Thoracic aorta (tissue), 2 donors: ENCODE data around the gene SPATA24. TPM values are rescaled to one million over a fixed set of nuclear protein-coding genes. Genes with fewer than 3 reads are reported as not detected.
A peak's percentile ranks its signal among the peaks of the same experiment; 100 is the strongest.

Experiments used
- ATAC-seq: fragments of 150-250 bp; one replicate; pipeline ENCODE4 v1.8.0; 2017; ENCODE audit warnings: low read depth; ENCODE audit not compliant: insufficient number of reproducible peaks, low FRiP score
- DNase-seq: peaks from one replicate; pipeline ENCODE4 v3.0.0-alpha.2; 2020; ENCODE audit warnings: low spot score
- H3K27ac ChIP-seq, 2 donors: fragments of 200-600 bp; sonication (generic); 1 replicate in 1 of 2; 2 replicates in 1 of 2; pipeline ENCODE4 v1.5.1; 2016; ENCODE audit warnings: mild to moderate bottlenecking in 2 of 2, moderate library complexity in 2 of 2
- H3K27me3 ChIP-seq: fragments of 200-600 bp; sonication (generic); replicated peaks from 2 replicates; pipeline ENCODE4 v1.6.0; 2016; ENCODE audit warnings: mild to moderate bottlenecking; ENCODE audit not compliant: insufficient read depth
- H3K36me3 ChIP-seq: fragments of 200-600 bp; sonication (generic); one replicate; pipeline ENCODE4 v1.5.1; 2016
- H3K4me1 ChIP-seq, 2 donors: fragments of 200-600 bp; sonication (generic); 1 replicate in 1 of 2; 2 replicates in 1 of 2; pipeline versions ENCODE4 v1.5.1 to v1.6.0; 2016; ENCODE audit warnings: low read depth in 2 of 2, mild to moderate bottlenecking in 1 of 2; ENCODE audit not compliant: control insufficient read depth in 1 of 2
- H3K4me3 ChIP-seq: fragments of 200-600 bp; sonication (generic); 2 replicates; pipeline ENCODE4 v1.5.1; 2016; ENCODE audit warnings: mild to moderate bottlenecking
- H3K9me3 ChIP-seq: fragments of 200-600 bp; sonication (generic); 2 replicates; pipeline ENCODE4 v1.5.1; 2016
- total RNA-seq, 2 donors: library from RNA; depleted of rRNA; stranded (reverse); fragments of >200 nt; gene quantifications; one replicate each; pipeline versions ENCODE4 v1.1.0 to v1.2.3, GENCODE V29; 2016
- TF ChIP-seq, protein P1 (sequence below): fragments of 200-600 bp; sonication (generic); IDR thresholded peaks from one replicate; pipeline ENCODE4 v1.5.1; 2019; ENCODE audit warnings: antibody characterized with exemption

The SPATA24 gene
- total RNA-seq, 2 donors from 2014 or later = 1.2 to 11.6 TPM

GRCh38 chr5:139384591-139385051 lies 19.3 kb downstream of the SPATA24 start:
- no peaks in the 10 kb centered on the region for H3K9me3 ChIP-seq

DNA sequence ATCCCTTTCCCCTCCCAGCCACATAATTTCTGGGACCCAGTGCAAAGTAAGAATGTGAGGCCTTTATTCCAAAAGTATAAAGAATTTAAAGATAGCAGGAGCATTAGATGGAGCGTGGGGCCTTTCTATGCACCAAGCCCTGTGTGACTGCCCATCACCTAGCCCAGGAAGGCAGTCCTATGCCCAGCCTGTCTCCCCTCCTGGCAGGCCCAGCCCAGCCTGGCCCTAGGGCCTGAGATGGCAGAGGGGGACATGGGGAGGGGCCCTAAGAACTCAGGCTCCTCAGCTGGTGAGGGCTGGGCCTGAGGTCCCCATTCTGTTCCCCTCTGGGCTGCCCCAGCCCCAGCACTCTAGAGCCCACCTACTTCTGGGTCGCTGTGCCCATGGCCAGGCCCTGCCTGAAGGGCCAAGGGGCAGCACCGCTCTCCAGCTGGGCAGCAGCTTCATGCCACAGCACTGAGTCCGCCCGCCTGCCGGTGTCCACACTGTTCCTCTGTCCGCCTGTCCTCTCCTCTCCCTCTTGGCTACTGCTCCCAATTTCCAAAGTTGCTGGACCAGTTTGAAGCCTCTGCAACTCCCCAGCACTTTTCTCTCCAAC lies 19.8 kb downstream of the SPATA24 start:
- H3K27ac ChIP-seq = no peak overlapping the region
- no peaks in the 10 kb centered on the region for H3K36me3 ChIP-seq
- H3K9me3 ChIP-seq = no peaks in the 10 kb centered on the region
- no peak overlapping the region for H3K4me3 ChIP-seq
- DNase-seq = no peak
- H3K27me3 ChIP-seq = no peaks in the 10 kb centered on the region
- TF ChIP-seq, protein P1, sequence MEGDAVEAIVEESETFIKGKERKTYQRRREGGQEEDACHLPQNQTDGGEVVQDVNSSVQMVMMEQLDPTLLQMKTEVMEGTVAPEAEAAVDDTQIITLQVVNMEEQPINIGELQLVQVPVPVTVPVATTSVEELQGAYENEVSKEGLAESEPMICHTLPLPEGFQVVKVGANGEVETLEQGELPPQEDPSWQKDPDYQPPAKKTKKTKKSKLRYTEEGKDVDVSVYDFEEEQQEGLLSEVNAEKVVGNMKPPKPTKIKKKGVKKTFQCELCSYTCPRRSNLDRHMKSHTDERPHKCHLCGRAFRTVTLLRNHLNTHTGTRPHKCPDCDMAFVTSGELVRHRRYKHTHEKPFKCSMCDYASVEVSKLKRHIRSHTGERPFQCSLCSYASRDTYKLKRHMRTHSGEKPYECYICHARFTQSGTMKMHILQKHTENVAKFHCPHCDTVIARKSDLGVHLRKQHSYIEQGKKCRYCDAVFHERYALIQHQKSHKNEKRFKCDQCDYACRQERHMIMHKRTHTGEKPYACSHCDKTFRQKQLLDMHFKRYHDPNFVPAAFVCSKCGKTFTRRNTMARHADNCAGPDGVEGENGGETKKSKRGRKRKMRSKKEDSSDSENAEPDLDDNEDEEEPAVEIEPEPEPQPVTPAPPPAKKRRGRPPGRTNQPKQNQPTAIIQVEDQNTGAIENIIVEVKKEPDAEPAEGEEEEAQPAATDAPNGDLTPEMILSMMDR = no peak
- peak; percentile 16 for ATAC-seq
- peaks cover 3 to 13% of the 10 kb centered on the region in 2 donors for H3K4me1 ChIP-seq

More at GRCh38 chr5:139384591-139385051, 19.3 kb downstream of the SPATA24 start:
- H3K27ac ChIP-seq = no peak overlapping the region
- DNase-seq (no peak), ATAC-seq (no peak)
- H3K4me3 ChIP-seq = peak overlapping the region; percentile 66
- H3K4me1 ChIP-seq = peaks cover 3 to 13% of the 10 kb centered on the region in 2 donors
- no peaks in the 10 kb centered on the region for H3K36me3 ChIP-seq
- no peaks in the 10 kb centered on the region for H3K27me3 ChIP-seq
- TF ChIP-seq, protein P1 = no peak

- no peak within 1 kb of the TSS for H3K27ac ChIP-seq
These were observed 20.5 kb downstream of the SPATA24 start, which contains the start of gene SLC23A1 for GRCh38 chr5:139383275-139383992. SLC23A1 (minus strand) TSS chr5:139383297; CDS start chr5:139383253, 44 bp downstream.

GRCh38 chr5:139382807-139383206 lies 21.1 kb downstream of the SPATA24 start:
- Histone ChIP-seq H3K9me3 (no peaks in the 10 kb centered on the region), H3K4me3 (no peak overlapping the region), H3K27ac (no peak overlapping the region), H3K27me3 (no peaks in the 10 kb centered on the region), H3K36me3 (no peaks in the 10 kb centered on the region), H3K4me1 (peaks cover 0 to 8% of the 10 kb centered on the region in 2 donors)
- DNase-seq = no peak
- TF ChIP-seq, protein P1 = no peak
- ATAC-seq = no peak

More at GRCh38 chr5:139383275-139383992, 20.5 kb downstream of the SPATA24 start, which contains the start of gene SLC23A1:
- Histone ChIP-seq H3K4me3 (no peak within 1 kb of the TSS), H3K9me3 (no peaks in the 10 kb centered on the region), H3K27me3 (no peaks in the 10 kb centered on the region), H3K4me1 (peaks cover 2 to 11% of the 10 kb centered on the region in 2 donors), H3K36me3 (no peaks in the 10 kb centered on the region)
- ATAC-seq = no peak
- no peak for DNase-seq
- TF ChIP-seq, protein P1 = no peak
